ENCODE measurements around the gene C10orf95.

The C10orf95 gene

GRCh38 chr10:102476466-102477141 is 25.3 kb upstream of the C10orf95 start:
- peaks cover 0 to 4% (median 1%) of the 10 kb centered on the region in 4 experiments for H3K4me1 ChIP-seq (ENCODE audit: control extremely low read depth in 1 of 4, control insufficient read depth in 4 of 4, insufficient read depth in 4 of 4, low read length in 3 of 4)
- ChIA-PET POLR2A (interaction anchor here (0.7 kb wide), 1 partner anchor 55 kb away, joined by 3 read pairs; no protein-coding TSS in a partner anchor), CTCF (interaction anchor here (0.6 to 1.1 kb wide), 3 partner anchors 20 to 107 kb away, joined by 3 read pairs; no protein-coding TSS in a partner anchor)
- DNase-seq, result no peak
- no peaks in the 10 kb centered on the region for H3K9me3 ChIP-seq (ENCODE audit: control extremely low read depth in 1 of 5, control insufficient read depth in 4 of 5, insufficient read depth in 2 of 5, low read depth in 1 of 5, low read length in 4 of 5)
- H3K4me3 ChIP-seq (ENCODE audit: control insufficient read depth in 1 of 7, extremely low read depth in 1 of 7, insufficient read depth in 4 of 7, low read depth in 2 of 7, low read length in 6 of 7), result no peak overlapping the region
- H3K27me3 ChIP-seq (replicated peaks in 2 of 5; ENCODE audit: control insufficient read depth in 4 of 5, insufficient read depth in 5 of 5, low read length in 4 of 5), result no peaks in the 10 kb centered on the region
- H3K27ac ChIP-seq (ENCODE audit: insufficient read depth in 1 of 2, low read depth in 1 of 2, low read length in 2 of 2, poor library complexity in 1 of 2, severe bottlenecking in 2 of 2), result no peak overlapping the region
- 78% methylated on average over 6 of the region's 9 CpGs for WGBS (ENCODE audit: insufficient coverage)
- peaks cover 5 to 33% (median 22%) of the 10 kb centered on the region in 4 experiments for H3K36me3 ChIP-seq (ENCODE audit: control insufficient read depth in 4 of 4, insufficient read depth in 4 of 4, low read length in 3 of 4)

DNA sequence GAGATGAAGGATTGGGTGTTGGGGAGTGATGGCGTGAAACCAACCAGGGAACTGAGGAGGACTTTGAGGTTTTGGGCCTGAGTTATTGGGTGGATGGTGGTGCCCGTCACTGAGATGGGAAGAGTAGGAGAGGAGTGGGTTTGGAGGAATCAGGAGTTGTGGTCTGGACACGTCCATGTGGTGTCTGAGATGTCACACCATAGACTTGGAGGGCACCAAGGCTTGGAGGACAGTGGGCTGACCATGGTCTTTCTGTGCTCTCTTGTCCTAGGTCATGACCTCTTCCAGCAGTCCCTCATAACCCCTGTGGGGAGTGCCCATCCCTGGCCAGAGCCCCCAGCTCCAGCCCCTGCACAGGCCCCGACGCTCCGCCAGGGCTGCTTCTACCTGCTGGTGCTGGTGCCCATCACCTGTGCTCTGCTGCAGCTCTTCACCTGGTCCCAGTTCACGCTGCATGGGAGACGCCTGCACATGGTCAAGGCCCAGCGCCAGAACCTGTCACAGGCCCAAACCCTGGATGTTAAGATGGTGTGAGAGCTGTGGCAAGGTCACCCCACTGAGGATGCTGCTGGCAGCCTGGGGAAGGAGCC is 24.2 kb upstream of the C10orf95 start:
- Histone ChIP-seq H3K27me3 (replicated peaks in 2 of 5; ENCODE audit: control insufficient read depth in 4 of 5, insufficient read depth in 5 of 5, low read length in 4 of 5) (no peaks in the 10 kb centered on the region), H3K27ac (ENCODE audit: insufficient read depth in 1 of 2, low read depth in 1 of 2, low read length in 2 of 2, poor library complexity in 1 of 2, severe bottlenecking in 2 of 2) (no peak overlapping the region), H3K36me3 (ENCODE audit: control insufficient read depth in 4 of 4, insufficient read depth in 4 of 4, low read length in 3 of 4) (peaks cover 2 to 22% (median 16%) of the 10 kb centered on the region in 4 experiments), H3K4me1 (ENCODE audit: control extremely low read depth in 1 of 4, control insufficient read depth in 4 of 4, insufficient read depth in 4 of 4, low read length in 3 of 4) (peaks cover 0 to 4% (median 1%) of the 10 kb centered on the region in 4 experiments), H3K9me3 (ENCODE audit: control extremely low read depth in 1 of 5, control insufficient read depth in 4 of 5, insufficient read depth in 2 of 5, low read depth in 1 of 5, low read length in 4 of 5) (no peaks in the 10 kb centered on the region), H3K4me3 (ENCODE audit: control insufficient read depth in 1 of 7, extremely low read depth in 1 of 7, insufficient read depth in 4 of 7, low read depth in 2 of 7, low read length in 6 of 7) (no peak overlapping the region)
- 95% methylated on average over 5 of the region's 9 CpGs for WGBS (ENCODE audit: insufficient coverage)
- POLR2A ChIA-PET, result no interaction called here
- CTCF ChIA-PET, result interaction anchor here (1.1 to 2.3 kb wide), 2 partner anchors 52 to 108 kb away, joined by 3 to 9 read pairs; no protein-coding TSS in a partner anchor
- no peak for DNase-seq

- Histone ChIP-seq H3K27ac (ENCODE audit: insufficient read depth in 1 of 2, low read depth in 1 of 2, low read length in 2 of 2, poor library complexity in 1 of 2, severe bottlenecking in 2 of 2) (no peak overlapping the region), H3K27me3 (replicated peaks in 2 of 5; ENCODE audit: control insufficient read depth in 4 of 5, insufficient read depth in 5 of 5, low read length in 4 of 5) (no peaks in the 10 kb centered on the region), H3K36me3 (ENCODE audit: control insufficient read depth in 4 of 4, insufficient read depth in 4 of 4, low read length in 3 of 4) (peaks cover 2 to 12% (median 5%) of the 10 kb centered on the region in 4 experiments), H3K9me3 (ENCODE audit: control extremely low read depth in 1 of 5, control insufficient read depth in 4 of 5, insufficient read depth in 2 of 5, low read depth in 1 of 5, low read length in 4 of 5) (no peaks in the 10 kb centered on the region), H3K4me1 (ENCODE audit: control extremely low read depth in 1 of 4, control insufficient read depth in 4 of 4, insufficient read depth in 4 of 4, low read length in 3 of 4) (peaks cover 0 to 4% (median 0%) of the 10 kb centered on the region in 4 experiments), H3K4me3 (ENCODE audit: control insufficient read depth in 1 of 7, extremely low read depth in 1 of 7, insufficient read depth in 4 of 7, low read depth in 2 of 7, low read length in 6 of 7) (no peak overlapping the region)
- no peak for DNase-seq
- 84% methylated on average over 24 of the region's 27 CpGs for WGBS (ENCODE audit: insufficient coverage)
- ChIA-PET CTCF (interaction anchor here (1.0 to 4.1 kb wide), 7 partner anchors 12 to 117 kb away, joined by 3 to 23 read pairs (median 4); partner anchors contain the start of gene C10orf95), POLR2A (no interaction called here)
Measured at GRCh38 chr10:102473445-102474331, 22.3 kb upstream of the C10orf95 start.

- POLR2A ChIA-PET, result no interaction called here
- CTCF ChIA-PET, result interaction anchor here (0.7 to 4.1 kb wide), 4 partner anchors 9 to 113 kb away, joined by 3 to 23 read pairs (median 5); no protein-coding TSS in a partner anchor
- no peak overlapping the region for H3K4me3 ChIP-seq (ENCODE audit: control insufficient read depth in 1 of 7, extremely low read depth in 1 of 7, insufficient read depth in 4 of 7, low read depth in 2 of 7, low read length in 6 of 7)
- H3K27me3 ChIP-seq (replicated peaks in 2 of 5; ENCODE audit: control insufficient read depth in 4 of 5, insufficient read depth in 5 of 5, low read length in 4 of 5), result no peaks in the 10 kb centered on the region
- peaks cover 0 to 9% (median under 1%) of the 10 kb centered on the region in 4 experiments for H3K36me3 ChIP-seq (ENCODE audit: control insufficient read depth in 4 of 4, insufficient read depth in 4 of 4, low read length in 3 of 4)
- WGBS (ENCODE audit: insufficient coverage), result 99% methylated on average over 28 of the region's 36 CpGs
- no peak overlapping the region for H3K27ac ChIP-seq (ENCODE audit: insufficient read depth in 1 of 2, low read depth in 1 of 2, low read length in 2 of 2, poor library complexity in 1 of 2, severe bottlenecking in 2 of 2)
- peaks cover 0 to 4% (median 0%) of the 10 kb centered on the region in 4 experiments for H3K4me1 ChIP-seq (ENCODE audit: control extremely low read depth in 1 of 4, control insufficient read depth in 4 of 4, insufficient read depth in 4 of 4, low read length in 3 of 4)
- no peak for DNase-seq
- no peaks in the 10 kb centered on the region for H3K9me3 ChIP-seq (ENCODE audit: control extremely low read depth in 1 of 5, control insufficient read depth in 4 of 5, insufficient read depth in 2 of 5, low read depth in 1 of 5, low read length in 4 of 5)
Measured at GRCh38 chr10:102470579-102471546, 19.5 kb upstream of the C10orf95 start.

- Histone ChIP-seq H3K36me3 (ENCODE audit: control insufficient read depth in 4 of 4, insufficient read depth in 4 of 4, low read length in 3 of 4) (peaks cover 0 to 6% (median 0%) of the 10 kb centered on the region in 4 experiments), H3K4me1 (ENCODE audit: control extremely low read depth in 1 of 4, control insufficient read depth in 4 of 4, insufficient read depth in 4 of 4, low read length in 3 of 4) (peaks cover 0 to 4% (median 0%) of the 10 kb centered on the region in 4 experiments), H3K4me3 (ENCODE audit: control insufficient read depth in 1 of 7, extremely low read depth in 1 of 7, insufficient read depth in 4 of 7, low read depth in 2 of 7, low read length in 6 of 7) (no peak overlapping the region), H3K27ac (ENCODE audit: insufficient read depth in 1 of 2, low read depth in 1 of 2, low read length in 2 of 2, poor library complexity in 1 of 2, severe bottlenecking in 2 of 2) (no peak overlapping the region), H3K9me3 (ENCODE audit: control extremely low read depth in 1 of 5, control insufficient read depth in 4 of 5, insufficient read depth in 2 of 5, low read depth in 1 of 5, low read length in 4 of 5) (no peaks in the 10 kb centered on the region), H3K27me3 (replicated peaks in 2 of 5; ENCODE audit: control insufficient read depth in 4 of 5, insufficient read depth in 5 of 5, low read length in 4 of 5) (peaks cover 0 to 3% (median 0%) of the 10 kb centered on the region in 5 experiments)
- POLR2A ChIA-PET, result no interaction called here
- CTCF ChIA-PET, result interaction anchor here (0.6 to 3.2 kb wide), 3 partner anchors 9 to 115 kb away, joined by 3 to 11 read pairs (median 3); no protein-coding TSS in a partner anchor
- WGBS (ENCODE audit: insufficient coverage), result 100% methylated on average over 2 of the region's 9 CpGs
- no peak for DNase-seq
Measured at GRCh38 chr10:102468683-102469082, 17.3 kb upstream of the C10orf95 start.

GRCh38 chr10:102467971-102468438 is 16.7 kb upstream of the C10orf95 start:
- Histone ChIP-seq H3K4me3 (ENCODE audit: control insufficient read depth in 1 of 7, extremely low read depth in 1 of 7, insufficient read depth in 4 of 7, low read depth in 2 of 7, low read length in 6 of 7) (no peak overlapping the region), H3K36me3 (ENCODE audit: control insufficient read depth in 4 of 4, insufficient read depth in 4 of 4, low read length in 3 of 4) (peaks cover 0 to 6% (median 0%) of the 10 kb centered on the region in 4 experiments), H3K9me3 (ENCODE audit: control extremely low read depth in 1 of 5, control insufficient read depth in 4 of 5, insufficient read depth in 2 of 5, low read depth in 1 of 5, low read length in 4 of 5) (no peaks in the 10 kb centered on the region), H3K4me1 (ENCODE audit: control extremely low read depth in 1 of 4, control insufficient read depth in 4 of 4, insufficient read depth in 4 of 4, low read length in 3 of 4) (peaks cover 0 to 1% (median 0%) of the 10 kb centered on the region in 4 experiments), H3K27me3 (replicated peaks in 2 of 5; ENCODE audit: control insufficient read depth in 4 of 5, insufficient read depth in 5 of 5, low read length in 4 of 5) (peaks cover 0 to 9% (median 0%) of the 10 kb centered on the region in 5 experiments), H3K27ac (ENCODE audit: insufficient read depth in 1 of 2, low read depth in 1 of 2, low read length in 2 of 2, poor library complexity in 1 of 2, severe bottlenecking in 2 of 2) (peak overlapping the region in 1 of 2 experiments; percentile 38)
- DNase-seq, result peak in 2 of 3 donors; percentile 21 to 27
- CTCF ChIA-PET, result interaction anchor here (0.6 to 3.2 kb wide), 4 partner anchors 10 to 116 kb away, joined by 3 to 11 read pairs (median 3); no protein-coding TSS in a partner anchor
- whole genome bisulfite sequencing (ENCODE audit: insufficient coverage), result 50% methylated on average over 4 of the region's 6 CpGs
- POLR2A ChIA-PET, result no interaction called here

Data from common myeloid progenitor, CD34-positive (primary cell).